ENCODE measurements around the gene HADH. TPM values are rescaled to one million over a fixed set of nuclear protein-coding genes. Genes with fewer than 3 reads are reported as not detected.

Gene HADH
- polyA plus RNA-seq, 1 of the 3 experiments (the other 2 are of a cell fraction): 19.4 TPM

GRCh38 chr4:108013327-108013726, 23.6 kb downstream of the HADH start:
- H2AFZ ChIP-seq (ENCODE audit: low read depth): no peak overlapping the region
- H3F3A ChIP-seq (replicated peaks; ENCODE audit: insufficient read depth): peaks cover 10% of the 10 kb centered on the region
- no peaks in the 10 kb centered on the region for H3K79me2 ChIP-seq (ENCODE audit: insufficient read depth)
- no peak overlapping the region for H3K9ac ChIP-seq
- H3K4me2 ChIP-seq: no peak overlapping the region
- POLR2A ChIA-PET: no interaction called here
- peaks cover 0 to 7% of the 10 kb centered on the region in 2 experiments for H3K36me3 ChIP-seq (replicated peaks in 1 of 2; ENCODE audit: control insufficient read depth in 1 of 2, insufficient read depth in 2 of 2, low read length in 1 of 2)
- H3K4me3 ChIP-seq (ENCODE audit: low read depth in 2 of 2, low read length in 1 of 2): no peak overlapping the region
- H3K9me2 ChIP-seq: no peaks in the 10 kb centered on the region
- H3K9me3 ChIP-seq: no peaks in the 10 kb centered on the region
- DNase-seq: no peak
- no peak for TF ChIP-seq MAX (IDR thresholded peaks at IDR 0.05; ENCODE audit: low read depth)
- no peak for TF ChIP-seq ELF1 (IDR thresholded peaks at IDR 0.05)
- TF ChIP-seq REST (IDR thresholded peaks at IDR 0.05; ENCODE audit: low read depth, low read length): no peak
- TF ChIP-seq RXRA (IDR thresholded peaks at IDR 0.05; ENCODE audit: borderline replicate concordance, low read depth): no peak
- TF ChIP-seq TEAD4 (IDR thresholded peaks at IDR 0.05; ENCODE audit: borderline replicate concordance, insufficient read depth): no peak
- no peak for TF ChIP-seq TAF1 (IDR thresholded peaks at IDR 0.05; ENCODE audit: borderline replicate concordance, low read depth, low read length)
- TF ChIP-seq RAD21 (IDR thresholded peaks at IDR 0.05; ENCODE audit: low read length): no peak
- TF ChIP-seq JUND (IDR thresholded peaks at IDR 0.05): no peak
- no peak for TF ChIP-seq IRF3 (IDR thresholded peaks at IDR 0.05; ENCODE audit: low read depth, low read length)
- peaks cover 0 to 12% of the 10 kb centered on the region in 2 experiments; a peak in 1 of 4 replicates for H3K4me1 ChIP-seq (ENCODE audit: control insufficient read depth in 1 of 2, insufficient read depth in 2 of 2, low read depth in 1 of 2, low read length in 1 of 2)
- no peaks in the 10 kb centered on the region for H4K20me1 ChIP-seq (ENCODE audit: insufficient read depth)
- CTCF ChIA-PET: interaction anchor here (2.0 kb wide), 1 partner anchor 559 kb away, joined by 7 read pairs; no protein-coding TSS in a partner anchor
- H3K27ac ChIP-seq (ENCODE audit: low read depth in 2 of 2, low read length in 1 of 2): no peak overlapping the region
- H3K27me3 ChIP-seq (ENCODE audit: insufficient read depth): no peaks in the 10 kb centered on the region

GRCh38 chr4:108013955-108014354, 24.3 kb downstream of the HADH start:
- no peak for DNase-seq
- no peak overlapping the region for H3K27ac ChIP-seq (ENCODE audit: low read depth in 2 of 2, low read length in 1 of 2)
- no peak overlapping the region for H3K9ac ChIP-seq
- CTCF ChIA-PET: interaction anchor here (0.8 to 2.8 kb wide), 2 partner anchors 19 to 558 kb away, joined by 3 to 21 read pairs; no protein-coding TSS in a partner anchor
- peaks cover 0 to 10% of the 10 kb centered on the region in 2 experiments; a peak in 1 of 4 replicates for H3K4me1 ChIP-seq (ENCODE audit: control insufficient read depth in 1 of 2, insufficient read depth in 2 of 2, low read depth in 1 of 2, low read length in 1 of 2)
- H4K20me1 ChIP-seq (ENCODE audit: insufficient read depth): no peaks in the 10 kb centered on the region
- POLR2A ChIA-PET: no interaction called here
- no peaks in the 10 kb centered on the region for H3K9me3 ChIP-seq
- H2AFZ ChIP-seq (ENCODE audit: low read depth): no peak overlapping the region
- H3K9me2 ChIP-seq: no peaks in the 10 kb centered on the region
- no peaks in the 10 kb centered on the region for H3K79me2 ChIP-seq (ENCODE audit: insufficient read depth)
- H3K36me3 ChIP-seq (replicated peaks in 1 of 2; ENCODE audit: control insufficient read depth in 1 of 2, insufficient read depth in 2 of 2, low read length in 1 of 2): peaks cover 0 to 8% of the 10 kb centered on the region in 2 experiments
- H3F3A ChIP-seq (replicated peaks; ENCODE audit: insufficient read depth): peaks cover 10% of the 10 kb centered on the region
- H3K27me3 ChIP-seq (ENCODE audit: insufficient read depth): no peaks in the 10 kb centered on the region
- no peak overlapping the region for H3K4me2 ChIP-seq
- no peak overlapping the region for H3K4me3 ChIP-seq (ENCODE audit: low read depth in 2 of 2, low read length in 1 of 2)
- 95% methylated on average over 5 of the region's 5 CpGs for WGBS (ENCODE audit: low lambda C conversion rate)
- TF ChIP-seq RFX5 (IDR thresholded peaks at IDR 0.05; ENCODE audit: low read length) (no peak), TEAD4 (IDR thresholded peaks at IDR 0.05; ENCODE audit: borderline replicate concordance, insufficient read depth) (no peak), REST (IDR thresholded peaks at IDR 0.05; ENCODE audit: low read depth, low read length) (no peak), JUND (IDR thresholded peaks at IDR 0.05) (no peak), USF1 (IDR thresholded peaks at IDR 0.05; ENCODE audit: borderline replicate concordance, low read depth) (no peak), IRF3 (IDR thresholded peaks at IDR 0.05; ENCODE audit: low read depth, low read length) (no peak), SMC3 (IDR thresholded peaks at IDR 0.05; ENCODE audit: low read depth, low read length) (no peak), USF2 (IDR thresholded peaks at IDR 0.05; ENCODE audit: borderline replicate concordance, low read depth, low read length) (no peak), GABPA (IDR thresholded peaks at IDR 0.05; ENCODE audit: low read depth) (no peak), RAD21 (IDR thresholded peaks at IDR 0.05; ENCODE audit: low read length) (no peak)

Measured in SK-N-SH (cell line).